Activated CD4-positive, alpha-beta T cell treated with anti-CD3 and anti-CD28 coated beads for 24 hours (primary cell): ENCODE results near the gene EMSY.

ENCODE experiments used
- DNase-seq, 2 donors: peaks; one replicate each; pipeline ENCODE4 v3.0.0-alpha.2; 2020; ENCODE audit warnings: low read depth in 2 of 2

The EMSY gene

GRCh38 chr11:76456571-76456970 is 11.8 kb downstream of the EMSY start:
- no peak for DNase-seq

- no peak for DNase-seq
Observed at GRCh38 chr11:76459299-76459698, 14.5 kb downstream of the EMSY start.

- no peak for DNase-seq
Observed at GRCh38 chr11:76459846-76460245, 15.0 kb downstream of the EMSY start.

- no peak for DNase-seq
Observed at GRCh38 chr11:76462317-76462716, 17.5 kb downstream of the EMSY start.

GRCh38 chr11:76465701-76466100 is 20.9 kb downstream of the EMSY start:
- DNase-seq, result no peak

DNA sequence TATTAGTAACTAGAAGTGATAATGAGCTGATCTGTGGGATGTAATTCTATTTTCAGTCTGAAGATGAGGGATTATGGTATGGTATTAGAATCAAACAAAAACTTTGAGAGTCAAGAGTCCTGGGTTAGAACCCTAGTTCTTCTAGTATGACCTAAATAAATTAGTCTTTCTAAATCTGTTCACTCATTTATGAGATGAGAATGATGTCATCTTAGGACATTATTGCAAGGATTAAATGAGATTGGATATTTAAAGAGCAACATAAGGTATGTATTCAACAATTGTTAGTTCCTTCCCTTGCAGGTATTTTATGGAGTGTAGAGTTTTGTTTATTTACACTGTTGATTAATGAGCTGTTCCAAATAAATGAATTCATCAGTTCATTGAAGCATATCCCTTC is 21.8 kb downstream of the EMSY start:
- no peak for DNase-seq

GRCh38 chr11:76469141-76469540 is 24.3 kb downstream of the EMSY start:
- DNase-seq, result no peak

- DNase-seq, result no peak
Observed at GRCh38 chr11:76471382-76471781, 26.6 kb downstream of the EMSY start.

DNA sequence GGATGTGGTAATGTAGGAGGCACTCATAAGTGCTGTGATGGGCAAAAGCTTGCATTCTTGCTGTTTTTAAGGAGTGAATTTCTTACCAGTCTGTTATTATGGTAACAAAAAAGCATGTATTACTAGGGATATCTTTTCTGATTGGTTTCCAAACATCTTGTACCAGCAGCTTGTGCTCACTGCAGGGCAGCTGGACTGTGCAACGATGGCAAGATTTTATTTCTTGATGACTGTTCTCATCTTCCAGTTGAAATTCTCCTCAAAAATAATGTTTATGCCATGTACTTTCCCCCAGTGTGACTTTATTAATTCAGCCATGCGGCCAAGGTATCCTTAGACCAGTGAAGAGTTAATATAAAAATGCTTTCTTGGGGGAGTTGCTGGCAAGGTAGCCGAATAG is 35.4 kb downstream of the EMSY start:
- no peak for DNase-seq

DNA sequence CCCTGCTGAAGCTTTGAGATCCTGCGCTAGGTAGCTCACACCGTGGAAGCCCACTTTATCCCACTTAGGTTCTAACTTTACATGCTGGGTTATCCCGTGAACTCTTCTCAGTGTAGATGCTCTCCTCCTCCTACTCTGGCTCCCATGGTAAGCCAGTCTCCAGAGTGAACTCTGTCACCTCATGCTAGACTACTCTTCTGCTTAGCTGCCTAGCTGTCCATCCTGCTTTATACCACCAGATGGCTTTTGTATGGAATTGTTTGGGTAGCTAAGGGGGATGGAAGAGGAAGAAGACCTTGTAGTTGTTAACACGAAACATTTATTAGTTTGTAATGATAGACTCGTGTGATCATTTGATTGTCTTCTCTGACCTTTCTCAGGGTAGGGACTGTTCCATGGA is 46.8 kb downstream of the EMSY start:
- DNase-seq, result no peak

- no peak for DNase-seq
Observed at GRCh38 chr11:76493040-76493439, 48.2 kb downstream of the EMSY start.

DNA sequence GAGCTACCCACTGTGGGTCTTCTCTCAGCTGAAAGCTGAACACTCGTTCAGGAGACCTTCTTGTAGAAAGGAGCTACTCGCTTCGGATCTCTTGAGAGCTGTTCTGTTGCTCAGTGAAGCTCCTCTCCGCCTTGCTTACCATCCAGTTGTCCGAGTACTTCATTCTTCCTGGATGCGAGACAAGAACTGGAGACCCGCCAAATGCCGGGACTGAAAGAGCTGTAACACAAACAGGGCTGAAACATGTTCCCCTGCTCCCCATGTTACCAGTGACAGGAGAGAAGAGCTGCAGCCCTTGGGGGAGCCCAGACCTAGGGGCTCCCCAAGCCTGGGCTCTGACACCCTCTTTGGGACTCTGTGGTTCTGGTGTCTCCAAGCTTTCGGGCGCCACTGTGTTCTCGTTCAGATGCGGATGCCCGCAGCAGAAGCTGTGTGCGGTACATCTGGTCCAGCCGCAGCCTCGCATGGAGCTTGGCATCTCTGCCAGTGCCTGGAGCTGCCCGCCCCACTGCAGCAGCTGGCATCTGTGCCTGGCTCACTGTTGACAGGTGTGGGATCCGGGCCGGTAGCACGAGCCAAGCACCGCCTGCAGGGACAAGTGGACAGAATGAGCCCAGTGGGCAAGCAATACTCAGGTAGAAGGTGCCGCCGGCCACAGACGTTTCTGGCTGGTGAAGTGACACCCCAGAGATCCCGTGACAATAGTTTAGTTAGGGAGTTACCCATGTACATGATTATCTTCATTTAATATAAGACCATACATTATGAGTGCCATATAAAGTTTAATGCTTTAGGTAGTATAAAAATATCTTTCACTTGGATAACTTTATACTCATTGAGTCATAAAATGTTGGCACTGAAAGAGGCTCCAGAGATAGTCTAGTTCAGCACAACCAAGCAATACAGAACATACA is 49.1 kb downstream of the EMSY start:
- no peak for DNase-seq

DNA sequence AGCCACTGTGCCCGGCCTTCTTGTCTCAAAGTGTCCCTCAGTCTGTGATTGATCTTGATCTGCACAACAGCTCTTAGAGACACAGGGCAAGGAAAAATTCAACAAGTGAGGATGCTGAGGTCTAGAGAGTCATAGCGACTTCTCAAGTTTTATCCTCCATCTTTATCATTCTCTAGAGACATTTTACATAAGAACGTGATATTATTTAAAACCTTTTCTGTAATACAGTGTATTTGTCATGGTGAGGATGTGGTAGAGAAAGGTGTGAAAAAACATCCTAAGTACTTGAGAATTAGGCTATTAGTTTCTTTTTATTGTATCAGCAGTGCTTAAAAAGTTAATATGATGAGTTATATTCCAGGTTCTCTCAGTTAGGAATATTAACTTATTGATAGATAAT is 50.2 kb downstream of the EMSY start:
- no peak for DNase-seq

DNA sequence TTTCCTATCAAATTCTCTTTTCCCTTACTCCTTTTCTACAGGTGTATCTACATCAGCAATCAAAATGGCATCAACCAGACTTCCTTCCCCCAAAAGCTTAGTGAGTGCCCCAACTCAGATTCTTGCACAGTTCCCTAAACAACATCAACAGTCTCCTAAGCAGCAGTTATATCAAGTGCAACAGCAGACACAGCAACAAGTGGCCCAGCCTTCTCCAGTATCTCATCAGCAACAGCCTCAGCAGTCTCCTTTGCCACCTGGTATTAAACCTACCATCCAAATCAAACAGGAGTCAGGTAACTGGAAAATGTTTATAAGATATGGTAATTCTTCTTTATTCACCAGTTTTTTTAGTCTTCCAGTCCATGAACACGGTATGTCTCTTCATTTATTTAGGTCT is 51.4 kb downstream of the EMSY start:
- no peak for DNase-seq

DNA sequence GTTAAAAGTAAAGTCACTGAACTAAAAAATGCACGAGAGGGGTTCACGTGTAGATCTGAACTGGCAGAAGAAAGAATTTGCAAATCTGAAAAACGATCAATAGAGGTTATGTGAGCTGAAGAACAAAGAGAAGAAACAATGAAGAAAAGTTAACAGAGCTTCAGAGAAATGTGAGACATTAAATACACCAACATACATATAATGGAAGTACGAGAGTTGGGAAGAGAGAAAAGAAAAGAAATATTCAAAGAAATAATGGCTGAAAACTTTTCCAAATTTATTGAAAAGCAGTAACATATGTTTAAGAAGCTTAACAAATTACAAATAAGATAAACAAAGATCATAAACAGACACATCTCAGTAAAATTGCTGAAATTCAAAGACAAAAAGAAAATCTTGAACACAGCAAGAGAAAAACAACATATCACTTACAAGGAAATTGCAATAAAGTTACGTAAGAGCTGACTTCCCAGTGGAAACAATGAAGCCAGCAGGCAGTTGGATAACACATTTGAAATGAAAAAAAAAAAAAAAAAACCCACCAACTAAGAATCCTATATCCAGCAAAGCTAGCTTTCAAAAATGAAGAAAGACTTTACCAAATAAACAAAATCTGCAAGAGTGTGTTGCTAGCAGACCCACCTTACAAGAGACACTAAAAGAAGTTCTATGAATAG is 56.8 kb downstream of the EMSY start:
- DNase-seq, result no peak

GRCh38 chr11:76506833-76507232 is 62.0 kb downstream of the EMSY start:
- DNase-seq, result no peak

- DNase-seq, result no peak
Observed at GRCh38 chr11:76510060-76511047, 65.5 kb downstream of the EMSY start.

DNA sequence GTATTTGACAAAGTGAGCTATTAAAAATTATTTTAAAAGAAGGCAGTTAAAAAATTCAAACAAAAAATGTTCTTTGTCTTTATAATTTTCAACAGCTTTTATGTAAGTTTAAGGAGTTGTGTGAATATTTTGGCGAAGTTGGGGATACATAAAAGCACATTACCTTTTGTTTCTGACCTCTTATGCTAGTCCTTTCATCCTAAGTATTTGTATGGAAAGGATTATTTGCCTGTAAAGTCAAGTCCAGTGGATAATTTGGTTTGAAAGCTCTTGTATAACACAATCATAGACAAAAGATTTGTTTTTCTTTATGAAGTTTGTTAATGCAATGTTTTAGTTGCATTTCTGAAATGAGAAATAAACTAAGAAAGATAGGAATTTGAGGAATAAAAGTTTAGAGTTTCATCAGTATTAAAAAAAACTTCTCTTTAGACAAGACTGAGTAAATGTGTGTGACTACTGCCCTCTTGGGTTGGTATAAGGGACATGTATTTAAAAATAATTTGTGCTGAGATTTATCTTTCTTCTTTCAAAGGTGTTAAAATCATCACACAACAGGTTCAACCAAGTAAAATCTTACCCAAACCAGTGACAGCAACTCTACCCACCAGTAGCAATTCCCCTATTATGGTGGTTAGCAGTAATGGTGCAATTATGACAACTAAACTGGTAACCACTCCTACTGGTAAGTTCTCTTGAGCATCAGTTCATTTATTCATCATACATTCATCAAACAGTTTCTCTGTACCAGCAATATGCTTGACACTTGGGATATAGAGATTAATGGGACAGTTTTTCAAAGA is 68.2 kb downstream of the EMSY start:
- no peak for DNase-seq

DNA sequence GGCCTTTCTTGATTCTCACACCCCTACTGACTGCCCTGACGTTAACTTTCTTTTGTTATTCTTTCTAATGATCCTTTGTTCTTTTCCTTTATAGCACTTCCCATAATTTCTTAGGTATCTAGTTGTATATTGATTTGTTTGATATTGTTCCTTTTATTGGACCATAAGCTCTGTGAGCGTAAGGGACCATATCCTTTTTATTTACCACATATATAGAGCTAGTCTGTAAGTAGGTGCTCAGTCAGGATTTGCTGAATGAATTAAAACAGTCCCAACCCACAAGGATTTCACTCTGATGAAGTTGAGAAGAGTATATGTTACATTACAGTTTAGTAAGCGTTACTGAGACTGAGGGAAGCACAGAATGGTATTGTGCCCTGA is 68.8 kb downstream of the EMSY start:
- DNase-seq, result no peak

DNA sequence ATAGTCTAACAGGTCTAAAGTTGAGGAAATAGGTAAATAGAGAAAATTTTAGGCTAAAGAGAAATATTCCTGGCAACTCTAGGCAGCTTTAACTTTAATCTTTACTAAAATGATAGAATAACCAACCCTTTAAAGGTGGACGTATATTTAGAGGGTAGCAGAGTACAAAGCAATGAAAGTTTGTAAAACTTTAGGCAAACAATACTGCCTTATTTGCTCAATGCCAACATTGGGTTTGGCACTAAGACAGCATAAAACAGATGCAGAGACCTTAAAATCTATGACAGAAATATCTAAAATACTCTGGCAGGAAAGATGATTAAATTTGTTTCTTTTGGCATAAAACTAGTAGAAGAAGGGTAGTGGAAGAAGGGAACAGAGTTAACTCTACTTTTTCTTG is 70.7 kb downstream of the EMSY start:
- no peak for DNase-seq

- no peak for DNase-seq
Observed at GRCh38 chr11:76523147-76523546, 78.3 kb downstream of the EMSY start.
